Mesodermal cell (in vitro differentiated cells): ENCODE measurements around the gene SPRTN.
A peak's percentile ranks its signal among the peaks of the same experiment; 100 is the strongest.

Source experiments
- H3K27ac ChIP-seq: 2 replicates; pipeline ENCODE4 v1.7.0; 2013; ENCODE audit warnings: mild to moderate bottlenecking, low read depth, low read length, moderate library complexity; ENCODE audit not compliant: severe bottlenecking
- H3K36me3 ChIP-seq: 2 replicates; pipeline ENCODE4 v1.7.1; 2013; ENCODE audit warnings: mild to moderate bottlenecking, low read length, moderate library complexity; ENCODE audit not compliant: control insufficient read depth, insufficient read depth
- H3K4me1 ChIP-seq: one replicate; pipeline ENCODE4 v1.7.1; 2013; ENCODE audit warnings: mild to moderate bottlenecking, low read length; ENCODE audit not compliant: insufficient read depth, control insufficient read depth, poor library complexity, severe bottlenecking
- H3K4me3 ChIP-seq: 2 replicates; pipeline ENCODE4 v1.7.0; 2013; ENCODE audit warnings: low read length, control low read depth, mild to moderate bottlenecking; ENCODE audit not compliant: insufficient read depth, poor library complexity, severe bottlenecking; ENCODE audit errors: extremely low read depth
- H3K9me3 ChIP-seq: 2 replicates; pipeline ENCODE4 v1.7.1; 2013; ENCODE audit warnings: mild to moderate bottlenecking, low read length, moderate library complexity; ENCODE audit not compliant: control insufficient read depth
- WGBS, 2 experiments: methylation state at CpG; one replicate each; pipeline ENCODE4 v1.1.5; 2013; ENCODE audit warnings: missing lambda C conversion rate in 2 of 2; ENCODE audit not compliant: insufficient coverage in 2 of 2; 5-methylcytosine and 5-hydroxymethylcytosine counted together

The SPRTN gene

DNA sequence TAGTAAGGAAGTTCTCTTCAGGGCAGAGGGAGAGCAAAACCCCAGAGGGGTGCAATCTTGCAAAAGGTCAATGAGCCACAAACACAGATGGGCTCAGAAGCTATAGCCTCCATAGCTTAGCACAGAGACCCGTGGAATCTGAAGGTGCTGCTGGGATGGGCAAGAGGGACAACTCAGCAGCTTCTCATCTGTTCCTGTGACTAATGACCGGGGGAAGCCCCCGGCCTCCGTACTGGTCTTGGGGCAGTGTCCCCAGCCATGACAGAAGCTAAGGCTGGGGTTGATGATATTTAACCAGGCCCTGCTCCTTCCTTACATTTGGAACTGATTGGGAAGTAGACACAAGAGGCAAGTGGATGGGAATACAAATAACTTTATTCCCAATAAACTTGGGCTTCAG lies 19.5 kb upstream of the SPRTN start:
- no peak overlapping the region for H3K27ac ChIP-seq
- H3K4me3 ChIP-seq: no peak overlapping the region
- H3K36me3 ChIP-seq: no peaks in the 10 kb centered on the region
- no peaks in the 10 kb centered on the region for H3K9me3 ChIP-seq
- H3K4me1 ChIP-seq: no peaks in the 10 kb centered on the region
- WGBS, 2 experiments: 89 to 100% methylated on average over 2 to 4 of the region's 4 CpGs

DNA sequence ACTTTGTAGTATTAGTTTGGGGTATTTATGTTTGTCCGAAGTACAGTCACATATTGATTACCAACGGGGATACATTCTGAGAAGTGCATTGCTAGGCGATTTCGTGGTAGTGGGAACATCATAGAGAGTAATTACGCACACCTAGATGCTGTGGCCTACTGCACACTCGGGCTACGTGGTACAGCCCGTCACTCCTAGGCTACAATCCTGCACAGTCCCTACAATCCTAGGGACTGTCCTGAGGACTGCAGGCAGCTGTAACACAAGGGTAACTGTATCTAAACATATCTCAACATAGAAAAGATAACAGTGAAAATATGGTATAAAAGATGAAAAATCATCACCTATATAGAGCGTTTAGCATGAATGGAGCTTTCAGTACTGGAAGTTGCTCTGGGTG lies 19.0 kb upstream of the SPRTN start:
- Histone ChIP-seq H3K36me3 (no peaks in the 10 kb centered on the region), H3K4me3 (no peak overlapping the region), H3K9me3 (no peaks in the 10 kb centered on the region), H3K27ac (no peak overlapping the region), H3K4me1 (no peaks in the 10 kb centered on the region)
- WGBS, 2 experiments: 93% methylated on average over 5 to 8 of the region's 9 CpGs

GRCh38 chr1:231322880-231323530 lies 15.1 kb upstream of the SPRTN start:
- WGBS, 2 experiments: 91 to 93% methylated on average over 6 to 7 of the region's 7 CpGs
- H3K4me3 ChIP-seq: no peak overlapping the region
- no peaks in the 10 kb centered on the region for H3K36me3 ChIP-seq
- H3K4me1 ChIP-seq: no peaks in the 10 kb centered on the region
- H3K27ac ChIP-seq: no peak overlapping the region
- no peaks in the 10 kb centered on the region for H3K9me3 ChIP-seq

DNA sequence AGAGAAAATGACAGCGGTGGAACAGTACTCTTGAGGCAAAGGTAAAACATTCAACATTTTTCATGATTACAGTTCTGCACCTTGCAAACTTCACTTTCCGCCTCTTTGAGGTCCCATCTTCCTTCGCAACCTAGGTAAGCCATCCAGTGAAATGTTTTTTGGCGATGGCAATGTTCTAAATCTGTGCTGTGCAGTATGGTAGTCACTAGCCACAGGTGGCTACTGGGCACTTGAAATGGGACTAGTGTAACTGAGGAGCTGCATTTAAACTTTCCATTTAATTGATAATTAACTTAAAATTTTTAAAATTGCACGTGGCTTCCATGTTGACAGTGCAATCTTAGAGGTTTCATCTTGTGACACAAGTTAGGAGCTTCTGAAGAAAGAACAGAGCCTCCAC lies 13.4 kb upstream of the SPRTN start:
- Histone ChIP-seq H3K4me3 (no peak overlapping the region), H3K4me1 (no peaks in the 10 kb centered on the region), H3K36me3 (no peaks in the 10 kb centered on the region), H3K27ac (no peak overlapping the region), H3K9me3 (no peaks in the 10 kb centered on the region)
- 88 to 100% methylated on average over 1 to 2 of the region's 5 CpGs for WGBS, 2 experiments

DNA sequence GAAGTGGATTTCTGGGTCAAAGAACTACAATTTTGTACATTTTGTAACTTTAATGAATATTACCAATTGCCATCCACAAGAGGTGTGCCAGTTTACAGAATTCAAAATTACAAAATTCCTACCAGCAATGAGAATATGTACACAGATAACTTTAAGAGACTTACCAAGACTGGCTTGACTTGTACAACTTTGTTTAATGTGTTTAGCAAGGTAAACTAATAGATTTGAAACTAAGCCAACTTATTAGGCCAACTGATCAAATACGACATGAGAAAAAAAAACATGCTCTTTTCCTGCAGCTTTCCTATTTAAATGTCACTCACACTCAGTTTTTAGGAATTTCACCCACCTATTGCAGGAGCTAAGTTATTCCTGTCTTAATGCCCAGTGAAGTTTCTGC lies 11.8 kb upstream of the SPRTN start:
- H3K4me3 ChIP-seq: no peak overlapping the region
- no peaks in the 10 kb centered on the region for H3K4me1 ChIP-seq
- 90% methylated on average over 1 of the region's 1 CpG; no CpG with 5 or more reads in 1 of the 2 experiments for WGBS, 2 experiments
- H3K36me3 ChIP-seq: no peaks in the 10 kb centered on the region
- H3K27ac ChIP-seq: no peak overlapping the region
- H3K9me3 ChIP-seq: no peaks in the 10 kb centered on the region

GRCh38 chr1:231327617-231328016 lies 10.5 kb upstream of the SPRTN start:
- Histone ChIP-seq H3K4me1 (no peaks in the 10 kb centered on the region), H3K36me3 (no peaks in the 10 kb centered on the region), H3K27ac (no peak overlapping the region), H3K4me3 (no peak overlapping the region), H3K9me3 (no peaks in the 10 kb centered on the region)
- whole genome bisulfite sequencing, 2 experiments: 100% methylated on average over 2 of the region's 5 CpGs; no CpG with 5 or more reads in 1 of the 2 experiments

GRCh38 chr1:231329483-231329882 lies 8.6 kb upstream of the SPRTN start:
- no peaks in the 10 kb centered on the region for H3K36me3 ChIP-seq
- H3K9me3 ChIP-seq: no peaks in the 10 kb centered on the region
- no peaks in the 10 kb centered on the region for H3K4me1 ChIP-seq
- 90 to 100% methylated on average over 2 to 5 of the region's 7 CpGs for WGBS, 2 experiments
- no peak overlapping the region for H3K27ac ChIP-seq
- H3K4me3 ChIP-seq: no peak overlapping the region

DNA sequence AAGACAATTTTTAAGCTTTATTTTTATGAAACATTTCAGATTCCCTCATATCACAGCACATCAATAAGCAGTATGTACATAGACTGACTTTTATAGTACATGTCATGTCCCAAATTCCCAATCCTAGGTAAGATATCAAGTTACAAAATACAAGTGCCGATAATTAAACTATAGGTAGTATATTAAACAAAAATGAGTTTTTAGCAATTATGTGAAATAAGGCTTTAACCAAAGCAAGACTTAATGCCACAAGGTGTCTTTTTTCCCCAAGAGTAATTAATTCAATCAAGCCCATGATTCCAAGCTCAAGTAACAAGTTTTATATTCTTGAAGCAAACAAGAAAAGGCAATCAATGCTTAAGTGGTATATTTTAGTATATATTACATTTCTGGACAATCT lies 5.3 kb upstream of the SPRTN start:
- H3K27ac ChIP-seq: no peak overlapping the region
- no CpG with 5 or more reads among the region's 1 CpG for WGBS, 2 experiments
- H3K36me3 ChIP-seq: peaks cover 18% of the 10 kb centered on the region
- H3K4me1 ChIP-seq: peaks cover 4% of the 10 kb centered on the region
- no peaks in the 10 kb centered on the region for H3K9me3 ChIP-seq
- H3K4me3 ChIP-seq: no peak overlapping the region

GRCh38 chr1:231334079-231334666 lies 3.9 kb upstream of the SPRTN start:
- H3K9me3 ChIP-seq: no peaks in the 10 kb centered on the region
- H3K27ac ChIP-seq: no peak overlapping the region
- H3K4me3 ChIP-seq: peak overlapping the region; percentile 94
- WGBS, 2 experiments: 83% methylated on average over 1 of the region's 1 CpG; no CpG with 5 or more reads in 1 of the 2 experiments
- H3K36me3 ChIP-seq: peaks cover 18% of the 10 kb centered on the region
- peaks cover 4% of the 10 kb centered on the region for H3K4me1 ChIP-seq

- Histone ChIP-seq H3K4me3 (peak overlapping the region; percentile 94), H3K36me3 (peaks cover 22% of the 10 kb centered on the region), H3K4me1 (peaks cover 4% of the 10 kb centered on the region), H3K9me3 (no peaks in the 10 kb centered on the region), H3K27ac (no peak overlapping the region)
- WGBS, 2 experiments: 93 to 100% methylated on average over 2 of the region's 6 CpGs
These were observed 3.1 kb upstream of the SPRTN start for GRCh38 chr1:231334952-231335351.
